Adipose tissue (tissue), 3 donors: ENCODE results near the gene NALCN. TPM values are rescaled to one million over a fixed set of nuclear protein-coding genes. Genes with fewer than 3 reads are reported as not detected.

Source experiments
- H3K27ac ChIP-seq: one replicate; pipeline ENCODE4 v1.5.1; 2013; ENCODE audit warnings: low read depth, low read length
- WGBS, 3 donors: extraction: QIAGEN DNeasy Blood & Tissue Kit; methylation state at CpG; one replicate each; pipeline ENCODE4 v1.1.7; 2013; 5-methylcytosine and 5-hydroxymethylcytosine counted together
- polyA plus RNA-seq, 3 donors: library from polyadenylated mRNA; stranded (reverse); fragments of 200-250 nt; gene quantifications; one replicate each; pipeline ENCODE4 v1.2.3, GENCODE V29; 2013
- donor health status: healthy with polysubstance abuse.
- donor health status: Bipolar disorder and iron deficiency.
- donor health status: healthy.

NALCN gene
- polyA plus RNA-seq, 3 donors: 0.09 to 0.97 (median 0.45) TPM

DNA sequence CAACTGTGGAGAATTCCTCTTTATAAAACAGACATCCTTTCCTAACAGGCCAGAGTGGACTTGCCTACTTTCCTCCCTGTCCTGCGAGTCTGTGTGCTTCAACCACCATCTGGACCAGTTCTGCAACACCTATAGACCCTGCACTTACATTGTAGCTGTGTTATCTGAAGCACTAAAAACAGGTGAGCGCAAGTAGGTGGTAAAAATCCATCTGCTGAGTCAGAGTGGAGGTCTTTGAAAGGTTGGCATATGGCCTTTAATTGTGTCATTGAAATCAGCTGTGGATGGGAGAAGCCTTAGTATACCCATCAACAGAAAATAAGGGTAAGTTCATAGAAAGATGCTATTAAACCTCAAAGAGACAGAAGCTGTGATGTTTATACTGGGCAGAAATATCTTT is 7.6 kb upstream of the NALCN start:
- 81 to 90% (median 85%) methylated on average over 2 of the region's 2 CpGs for WGBS, 3 donors
- no peak overlapping the region for H3K27ac ChIP-seq

DNA sequence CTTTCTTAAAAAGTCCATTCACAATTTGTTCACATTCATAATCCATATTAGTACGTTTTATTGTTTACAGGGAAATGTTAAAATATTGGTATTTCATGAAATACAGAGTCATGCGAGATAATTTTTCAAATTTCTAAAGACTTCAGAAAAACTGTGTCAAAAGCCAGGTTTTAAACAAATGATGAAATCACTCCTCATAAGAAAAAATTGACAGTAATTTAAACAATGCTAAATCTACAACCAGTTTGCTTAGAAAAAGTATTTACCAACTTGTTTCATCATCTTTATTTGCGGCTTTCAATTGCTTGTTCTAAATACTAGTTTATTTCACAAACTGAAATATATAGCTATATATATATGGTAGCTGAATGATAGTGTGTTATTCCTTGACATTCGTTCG is 1.2 kb upstream of the NALCN start:
- 86 to 87% (median 87%) methylated on average over 5 of the region's 5 CpGs for WGBS, 3 donors
- H3K27ac ChIP-seq: no peak overlapping the region

DNA sequence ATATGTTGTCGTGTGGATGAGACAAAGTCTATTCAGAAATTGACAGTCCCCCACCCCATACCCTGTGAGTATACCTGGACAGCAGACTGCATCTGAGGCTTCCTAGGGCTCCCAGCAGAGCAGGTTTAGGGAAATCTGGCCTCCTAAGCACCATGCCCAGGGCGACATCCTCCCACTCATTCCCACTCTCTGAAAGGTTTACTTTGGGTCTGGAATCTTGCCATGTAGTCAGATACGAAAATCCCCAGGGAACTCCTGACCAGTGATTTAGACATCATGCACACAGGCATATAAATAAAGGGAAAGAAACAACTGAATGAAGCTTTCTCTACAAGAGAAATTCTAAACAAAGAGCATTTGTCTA is 717 bp upstream of the NALCN start:
- H3K27ac ChIP-seq: no peak overlapping the region
- 11 to 26% (median 22%) methylated on average over 3 of the region's 3 CpGs for WGBS, 3 donors

- no peak overlapping the region for H3K27ac ChIP-seq
- WGBS, 3 donors: 13 to 16% (median 15%) methylated on average over 29 to 43 of the region's 43 CpGs
These were observed 742 bp downstream of the NALCN start for GRCh38 chr13:101415358-101416174.

DNA sequence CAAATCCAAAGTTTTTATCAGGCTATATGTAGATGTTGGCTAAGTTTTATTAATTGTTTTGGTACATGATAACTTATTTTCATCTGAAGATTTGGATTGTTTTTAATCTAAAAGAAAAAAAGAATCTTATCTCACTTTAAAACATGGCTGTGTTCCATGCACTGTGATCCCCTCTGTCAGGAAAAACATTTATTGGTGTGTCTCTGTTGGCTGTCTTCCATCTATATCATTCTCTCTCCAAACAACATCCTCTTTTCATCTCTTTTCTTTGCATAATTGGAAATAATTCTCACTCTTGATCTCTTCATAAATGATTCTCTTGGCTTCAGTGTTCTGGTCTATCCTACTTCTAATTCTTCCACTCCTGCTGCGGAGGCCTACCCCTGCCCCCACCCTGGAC is 4.2 kb downstream of the NALCN start:
- no peak overlapping the region for H3K27ac ChIP-seq
- WGBS, 3 donors: 54 to 92% (median 61%) methylated on average over 1 of the region's 1 CpG

- H3K27ac ChIP-seq: no peak overlapping the region
- 62 to 89% (median 75%) methylated on average over 6 of the region's 6 CpGs for WGBS, 3 donors
These were observed 7.2 kb downstream of the NALCN start for GRCh38 chr13:101408992-101409656.

DNA sequence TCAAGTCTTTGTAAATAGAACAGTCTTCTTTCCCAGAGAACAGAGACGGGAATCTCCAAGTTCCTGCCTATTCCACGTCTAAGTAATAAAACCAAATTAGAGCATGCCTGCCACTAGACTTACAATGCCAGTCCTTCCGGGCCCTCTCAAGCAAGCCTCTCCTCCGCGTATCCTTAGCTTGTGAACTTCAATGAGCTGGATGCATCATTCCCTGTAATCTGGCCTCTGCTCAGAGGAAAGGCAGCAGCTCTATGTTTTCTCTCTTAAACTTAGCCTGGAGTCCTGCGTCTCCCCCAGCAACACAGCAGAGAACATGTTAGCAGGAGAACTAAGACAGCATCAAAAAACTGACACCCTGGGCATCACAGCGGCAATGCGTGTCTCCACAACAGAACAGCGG is 8.2 kb downstream of the NALCN start:
- WGBS, 3 donors: 77 to 87% (median 78%) methylated on average over 9 of the region's 9 CpGs
- no peak overlapping the region for H3K27ac ChIP-seq

- H3K27ac ChIP-seq: no peak overlapping the region
- 63 to 91% (median 71%) methylated on average over 1 of the region's 1 CpG for WGBS, 3 donors
These were observed 9.5 kb downstream of the NALCN start for GRCh38 chr13:101406791-101407190.

- 89 to 98% (median 95%) methylated on average over 1 of the region's 1 CpG for WGBS, 3 donors
- H3K27ac ChIP-seq: no peak overlapping the region
These were observed 15.1 kb downstream of the NALCN start for GRCh38 chr13:101401196-101401595.

- H3K27ac ChIP-seq: no peak overlapping the region
- 59 to 87% (median 65%) methylated on average over 2 of the region's 2 CpGs for WGBS, 3 donors
These were observed 16.9 kb downstream of the NALCN start for GRCh38 chr13:101399365-101399764.

GRCh38 chr13:101398920-101399319 is 17.4 kb downstream of the NALCN start:
- WGBS, 3 donors: 86 to 95% (median 87%) methylated on average over 2 of the region's 2 CpGs
- no peak overlapping the region for H3K27ac ChIP-seq

DNA sequence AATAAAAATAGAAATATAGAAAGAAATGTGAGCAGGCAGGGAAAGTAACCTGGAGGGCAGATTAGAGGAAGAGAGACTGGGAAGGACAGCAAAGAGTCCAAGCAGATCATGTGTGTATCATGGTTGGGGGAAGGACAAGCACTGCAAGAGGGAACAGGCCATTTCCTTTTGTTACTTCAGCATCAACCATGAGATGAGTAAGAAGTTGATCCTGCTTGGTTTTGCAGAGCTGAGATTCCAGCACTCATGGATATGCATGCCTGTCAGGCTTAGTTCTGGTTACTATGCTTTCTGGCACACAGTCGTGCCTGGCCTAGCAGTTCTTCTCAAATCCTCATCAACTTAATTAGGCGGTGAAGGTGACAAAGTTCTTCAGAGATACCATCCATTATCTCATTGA is 18.1 kb downstream of the NALCN start:
- 69 to 78% (median 75%) methylated on average over 2 of the region's 2 CpGs for WGBS, 3 donors
- no peak overlapping the region for H3K27ac ChIP-seq

- H3K27ac ChIP-seq: no peak overlapping the region
- WGBS, 3 donors: 44 to 59% (median 49%) methylated on average over 2 of the region's 2 CpGs
These were observed 18.6 kb downstream of the NALCN start for GRCh38 chr13:101397742-101398141.

GRCh38 chr13:101394605-101395004 is 21.7 kb downstream of the NALCN start:
- WGBS, 3 donors: 50 to 67% (median 53%) methylated on average over 2 of the region's 2 CpGs
- H3K27ac ChIP-seq: no peak overlapping the region

DNA sequence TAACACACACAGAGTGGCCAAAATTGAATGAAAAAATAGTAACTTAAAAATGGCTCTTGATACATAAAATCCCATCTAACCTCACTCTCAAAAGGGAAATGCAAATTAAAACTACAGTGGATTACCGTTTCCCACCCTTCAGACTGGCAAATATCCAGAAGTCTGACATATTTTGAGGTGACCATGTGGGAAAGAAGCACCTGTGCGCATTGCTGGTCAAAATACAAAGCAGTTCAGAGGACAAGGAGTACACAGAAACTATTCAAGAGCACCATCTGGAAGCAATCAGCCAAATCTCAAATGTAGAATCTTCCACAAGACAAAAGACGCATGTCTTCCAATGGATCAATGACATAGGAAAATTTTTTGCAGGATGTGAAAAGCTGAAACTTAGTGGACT is 23.2 kb downstream of the NALCN start:
- H3K27ac ChIP-seq: no peak overlapping the region
- 26 to 82% (median 76%) methylated on average over 3 of the region's 3 CpGs for WGBS, 3 donors

DNA sequence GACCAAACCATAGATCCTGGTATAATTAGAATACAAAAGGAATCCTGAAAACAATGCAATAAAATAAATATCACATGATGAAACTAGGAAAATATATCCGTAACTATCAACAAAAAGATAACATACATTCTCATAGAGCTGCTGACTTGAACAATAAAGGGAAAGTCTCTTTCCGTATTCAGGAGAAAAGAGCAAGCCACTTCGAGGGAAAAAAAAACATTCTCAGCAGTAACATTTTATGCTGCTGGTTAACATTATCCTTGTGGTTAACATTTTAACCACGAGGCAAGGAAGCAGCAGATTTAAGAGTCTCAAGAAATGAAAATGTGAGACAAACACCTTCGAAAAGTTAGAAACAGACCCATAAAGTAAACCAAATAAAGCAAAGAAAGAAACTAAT is 25.8 kb downstream of the NALCN start:
- WGBS, 3 donors: 41 to 56% (median 44%) methylated on average over 5 of the region's 5 CpGs
- H3K27ac ChIP-seq: no peak overlapping the region

DNA sequence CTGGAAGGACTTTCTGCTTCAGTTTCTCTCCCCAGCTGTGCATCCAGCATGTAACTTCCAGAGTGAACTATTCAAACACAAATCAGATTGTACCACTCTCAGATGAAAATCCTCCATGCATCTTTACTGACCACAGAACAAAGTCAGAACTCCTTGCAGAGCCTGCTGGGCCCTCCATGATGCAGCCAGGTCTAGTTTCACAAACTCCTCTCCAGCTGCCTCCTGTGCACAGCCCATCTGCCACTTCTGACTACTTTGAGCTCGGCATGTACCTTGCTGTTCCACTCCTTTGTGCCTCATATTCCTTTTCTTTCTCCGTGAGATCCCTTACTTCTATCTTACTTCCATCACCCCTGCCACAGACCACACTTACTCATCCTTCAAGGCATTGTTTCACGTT is 31.4 kb downstream of the NALCN start:
- WGBS, 3 donors: 55 to 86% (median 76%) methylated on average over 3 of the region's 3 CpGs
- no peak overlapping the region for H3K27ac ChIP-seq

DNA sequence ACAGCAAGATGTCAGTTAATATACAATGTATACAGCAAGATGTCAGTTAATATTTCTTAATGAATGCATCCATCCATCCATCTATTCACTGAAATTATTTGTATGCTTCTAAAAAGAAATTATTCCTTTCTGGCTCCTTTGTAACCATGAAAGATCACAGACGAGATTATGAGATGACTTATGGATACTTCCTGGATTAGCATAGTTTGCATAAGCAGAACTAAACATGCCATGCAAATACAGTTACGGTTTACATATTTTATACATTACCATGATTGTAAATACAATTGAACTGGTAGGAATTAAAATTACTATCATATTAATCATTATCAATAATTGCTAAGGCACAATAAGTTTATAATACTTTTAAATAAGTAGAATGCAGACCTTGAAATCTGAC is 32.7 kb downstream of the NALCN start:
- WGBS, 3 donors: 47 to 69% (median 55%) methylated on average over 2 of the region's 2 CpGs
- no peak overlapping the region for H3K27ac ChIP-seq

DNA sequence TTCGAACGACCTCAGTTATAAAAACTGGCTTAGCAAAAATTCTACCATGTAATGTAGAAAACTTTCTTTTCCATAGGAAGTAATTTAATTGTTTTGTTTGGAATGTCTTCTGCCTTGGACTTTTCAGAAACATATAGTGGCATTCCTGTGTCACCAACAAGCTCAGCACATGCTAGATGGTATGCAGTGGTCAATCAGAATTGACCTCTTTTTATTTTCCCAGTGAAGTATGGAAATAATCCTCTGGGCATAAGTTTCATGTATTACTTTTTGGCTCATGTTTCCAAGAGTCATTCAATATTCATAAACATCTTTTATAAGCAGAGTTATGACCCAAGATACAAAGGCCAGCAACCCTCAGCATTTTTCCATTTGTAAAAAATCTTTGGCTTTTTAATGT is 33.6 kb downstream of the NALCN start:
- 80 to 90% (median 83%) methylated on average over 2 of the region's 2 CpGs for WGBS, 3 donors

GRCh38 chr13:101382086-101382485 is 34.2 kb downstream of the NALCN start:
- no peak overlapping the region for H3K27ac ChIP-seq
- 22 to 58% (median 25%) methylated on average over 2 of the region's 2 CpGs for WGBS, 3 donors

More for the DNA sequence above, 33.6 kb downstream of the NALCN start:
- H3K27ac ChIP-seq: no peak overlapping the region
